Measurements from ENCODE around the gene AQP4.

GRCh38 chr18:26853401-26853800 is 12.1 kb downstream of the AQP4 start:
- TF ChIP-seq ZNF768 (tag by site-specific recombination; IDR thresholded peaks at IDR 0.05) (no peak), ATF2 (tag by site-specific recombination; IDR thresholded peaks at IDR 0.05; ENCODE audit: low read depth) (no peak), CTCF (tag by site-specific recombination; IDR thresholded peaks at IDR 0.05) (no peak), ZNF660 (tag by site-specific recombination; IDR thresholded peaks at IDR 0.05) (no peak), SP2 (tag by site-specific recombination; IDR thresholded peaks at IDR 0.05) (no peak), PATZ1 (tag by site-specific recombination; IDR thresholded peaks at IDR 0.05) (no peak), ZNF174 (tag by site-specific recombination; IDR thresholded peaks at IDR 0.05) (no peak)
